Stomach (tissue), 9 donors: ENCODE measurements around the gene PKNOX2. TPM values are rescaled to one million over a fixed set of nuclear protein-coding genes. Genes with fewer than 3 reads are reported as not detected.

ENCODE experiments used
- DNase-seq, 2 donors: peaks; one replicate each; pipeline versions ENCODE4 v3.0.0 to v3.0.0-alpha.2; 2013 to 2019
- H3K27ac ChIP-seq, 5 donors: fragments of 200-600 bp in 4 of 5; sonication (generic) in 4 of 5; one replicate each; pipeline ENCODE4 v1.5.1; 2013 to 2019; ENCODE audit warnings: mild to moderate bottlenecking in 1 of 5, moderate library complexity in 1 of 5
- H3K27me3 ChIP-seq, 3 donors: fragments of 200-600 bp; sonication (generic); one replicate each; pipeline ENCODE4 v1.5.1; 2017 to 2019; ENCODE audit warnings: mixed run types in 1 of 3
- H3K36me3 ChIP-seq, 4 donors: fragments of 200-600 bp; sonication (generic); 1 replicate in 3 of 4; 2 replicates in 1 of 4; pipeline ENCODE4 v1.5.1; 2016 to 2019
- H3K4me1 ChIP-seq, 4 donors: fragments of 200-600 bp; sonication (generic); one replicate each; pipeline ENCODE4 v1.5.1; 2016 to 2019
- H3K4me3 ChIP-seq, 4 donors: fragments of 200-600 bp; sonication (generic) in 3 of 4; one replicate each; pipeline ENCODE4 v1.5.1; 2016 to 2019; ENCODE audit warnings: mild to moderate bottlenecking in 1 of 4
- H3K9me3 ChIP-seq, 4 donors: fragments of 200-600 bp; sonication (generic); one replicate each; pipeline ENCODE4 v1.5.1; 2016 to 2019
- EP300 ChIP-seq: sonication (generic); formaldehyde crosslinking; IDR thresholded peaks from one replicate; pipeline ENCODE4 v1.6.1; 2017; ENCODE audit warnings: antibody characterized with exemption
- POLR2A ChIP-seq, 4 donors: fragments of 450-650 bp; IDR thresholded peaks; one replicate each; pipeline ENCODE4 v1.6.1; 2016; ENCODE audit warnings: antibody characterized with exemption in 4 of 4, control low read depth in 2 of 4, mild to moderate bottlenecking in 1 of 4, moderate library complexity in 1 of 4
- POLR2AphosphoS5 ChIP-seq, 3 donors: sonication (generic); formaldehyde crosslinking; IDR thresholded peaks; one replicate each; pipeline ENCODE4 v1.6.1; 2016; ENCODE audit warnings: antibody characterized with exemption in 3 of 3
- WGBS, 5 donors: extraction: QIAGEN DNeasy Blood & Tissue Kit in 3 of 5; methylation state at CpG; one replicate each; pipeline versions ENCODE4 v1.1.5 to v1.1.7; 2013 to 2018; 5-methylcytosine and 5-hydroxymethylcytosine counted together
- intact Hi-C: fragments of 100-400 bp; cut with DNase I; formaldehyde crosslinking; loops from one replicate; pipeline ENCODE4 v1.15.1; 2023; ENCODE audit warnings: low total_unique reads
- polyA plus RNA-seq, 3 donors: library from polyadenylated mRNA; stranded (reverse); fragments of 200-250 nt; gene quantifications; one replicate each; pipeline ENCODE4 v1.2.3, GENCODE V29; 2013
- total RNA-seq, 5 donors: library from RNA; depleted of rRNA; stranded (reverse); fragments of >200 nt; gene quantifications; one replicate each; pipeline versions ENCODE4 v1.1.0 to v1.2.3, GENCODE V29; 2014 to 2016
- TF ChIP-seq, protein P1 (sequence below), 7 experiments: fragments of 450-650 bp in 4 of 7; fragments of 200-600 bp in 3 of 7; sonication (generic) in 3 of 7; IDR thresholded peaks; one replicate each; pipeline ENCODE4 v1.5.1; 2016 to 2019; ENCODE audit warnings: antibody characterized with exemption in 7 of 7, control low read depth in 2 of 7, mild to moderate bottlenecking in 1 of 7
- donor health status: healthy with polysubstance abuse.
- donor health status: Bipolar disorder and iron deficiency.
- donor health status: healthy.

PKNOX2 gene
- total and polyA plus RNA-seq, 8 donors: 0.83 to 4.9 (median 2.3) TPM; not detected in 1

GRCh38 chr11:125274309-125274708 is 109.8 kb downstream of the PKNOX2 start:
- H3K4me1 ChIP-seq: peaks cover 0 to 4% (median 0%) of the 10 kb centered on the region in 4 donors
- no peaks in the 10 kb centered on the region for H3K36me3 ChIP-seq
- TF ChIP-seq EP300 (no peak), POLR2AphosphoS5 (IDR thresholded peaks at IDR 0.05) (no peak), POLR2A (IDR thresholded peaks at IDR 0.05) (no peak)
- TF ChIP-seq, protein P1, sequence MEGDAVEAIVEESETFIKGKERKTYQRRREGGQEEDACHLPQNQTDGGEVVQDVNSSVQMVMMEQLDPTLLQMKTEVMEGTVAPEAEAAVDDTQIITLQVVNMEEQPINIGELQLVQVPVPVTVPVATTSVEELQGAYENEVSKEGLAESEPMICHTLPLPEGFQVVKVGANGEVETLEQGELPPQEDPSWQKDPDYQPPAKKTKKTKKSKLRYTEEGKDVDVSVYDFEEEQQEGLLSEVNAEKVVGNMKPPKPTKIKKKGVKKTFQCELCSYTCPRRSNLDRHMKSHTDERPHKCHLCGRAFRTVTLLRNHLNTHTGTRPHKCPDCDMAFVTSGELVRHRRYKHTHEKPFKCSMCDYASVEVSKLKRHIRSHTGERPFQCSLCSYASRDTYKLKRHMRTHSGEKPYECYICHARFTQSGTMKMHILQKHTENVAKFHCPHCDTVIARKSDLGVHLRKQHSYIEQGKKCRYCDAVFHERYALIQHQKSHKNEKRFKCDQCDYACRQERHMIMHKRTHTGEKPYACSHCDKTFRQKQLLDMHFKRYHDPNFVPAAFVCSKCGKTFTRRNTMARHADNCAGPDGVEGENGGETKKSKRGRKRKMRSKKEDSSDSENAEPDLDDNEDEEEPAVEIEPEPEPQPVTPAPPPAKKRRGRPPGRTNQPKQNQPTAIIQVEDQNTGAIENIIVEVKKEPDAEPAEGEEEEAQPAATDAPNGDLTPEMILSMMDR (IDR thresholded peaks at IDR 0.05): no peak
- 69 to 84% (median 78%) methylated on average over 11 of the region's 11 CpGs for WGBS, 5 donors
- no peak for DNase-seq
- H3K9me3 ChIP-seq: no peaks in the 10 kb centered on the region
- H3K27me3 ChIP-seq: no peaks in the 10 kb centered on the region
- intact Hi-C loops: no loop called here
- no peak overlapping the region for H3K4me3 ChIP-seq
- no peak overlapping the region for H3K27ac ChIP-seq

- no peaks in the 10 kb centered on the region for H3K27me3 ChIP-seq
- H3K4me1 ChIP-seq: peaks cover 0 to 4% (median 0%) of the 10 kb centered on the region in 4 donors
- 81 to 93% (median 87%) methylated on average over 4 of the region's 4 CpGs for WGBS, 5 donors
- no peak for DNase-seq
- no peak overlapping the region for H3K27ac ChIP-seq
- no peak for TF ChIP-seq EP300
- TF ChIP-seq POLR2AphosphoS5 (IDR thresholded peaks at IDR 0.05): no peak
- TF ChIP-seq, protein P1 (IDR thresholded peaks at IDR 0.05): no peak
- no peak for TF ChIP-seq POLR2A (IDR thresholded peaks at IDR 0.05)
- no peaks in the 10 kb centered on the region for H3K36me3 ChIP-seq
- no peaks in the 10 kb centered on the region for H3K9me3 ChIP-seq
- intact Hi-C loops: no loop called here
- no peak overlapping the region for H3K4me3 ChIP-seq
Observed at GRCh38 chr11:125274774-125275173, 110.2 kb downstream of the PKNOX2 start.

DNA sequence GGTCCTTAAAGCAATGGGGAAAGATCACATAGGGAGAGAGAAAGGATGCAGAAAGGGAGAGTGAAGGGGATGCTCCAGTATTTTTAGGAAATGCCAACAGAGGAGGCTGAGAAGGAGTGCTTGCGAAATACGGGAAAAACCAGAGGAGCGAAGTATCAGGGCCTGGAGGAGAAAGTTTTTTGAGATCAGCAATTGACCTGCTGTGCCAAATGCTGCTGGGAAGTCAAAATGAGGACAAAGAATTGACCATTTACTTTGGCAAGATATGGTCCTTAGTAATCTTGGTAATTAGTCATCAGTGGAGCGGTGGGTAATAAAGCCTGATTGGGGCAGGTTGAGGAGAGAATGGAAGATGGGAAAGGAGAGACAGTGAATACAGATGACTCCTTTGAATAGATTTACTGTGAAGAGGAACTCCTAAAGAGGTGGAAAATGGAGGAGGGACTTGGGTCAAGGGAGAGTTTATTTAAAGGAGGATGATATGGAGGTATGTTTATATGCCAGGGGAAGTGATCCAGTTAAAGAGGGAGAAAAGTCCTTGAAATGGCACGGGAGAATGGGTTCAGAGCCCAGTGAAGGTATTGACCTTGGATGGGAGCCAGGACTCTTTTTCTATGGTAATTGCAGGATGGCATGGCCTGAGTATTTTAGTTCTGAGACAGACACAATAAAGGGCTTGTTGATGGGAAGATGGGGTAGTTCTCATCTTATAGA is 111.5 kb downstream of the PKNOX2 start:
- TF ChIP-seq POLR2AphosphoS5 (IDR thresholded peaks at IDR 0.05) (no peak), POLR2A (IDR thresholded peaks at IDR 0.05) (no peak), EP300 (no peak)
- TF ChIP-seq, protein P1 (IDR thresholded peaks at IDR 0.05): no peak
- H3K36me3 ChIP-seq: no peaks in the 10 kb centered on the region
- no peak overlapping the region for H3K27ac ChIP-seq
- H3K4me3 ChIP-seq: no peak overlapping the region
- H3K9me3 ChIP-seq: no peaks in the 10 kb centered on the region
- 43 to 58% (median 52%) methylated on average over 5 of the region's 5 CpGs for WGBS, 5 donors
- H3K27me3 ChIP-seq: no peaks in the 10 kb centered on the region
- intact Hi-C loops: no loop called here
- no peak for DNase-seq
- H3K4me1 ChIP-seq: peaks cover 0 to 4% (median 0%) of the 10 kb centered on the region in 4 donors

DNA sequence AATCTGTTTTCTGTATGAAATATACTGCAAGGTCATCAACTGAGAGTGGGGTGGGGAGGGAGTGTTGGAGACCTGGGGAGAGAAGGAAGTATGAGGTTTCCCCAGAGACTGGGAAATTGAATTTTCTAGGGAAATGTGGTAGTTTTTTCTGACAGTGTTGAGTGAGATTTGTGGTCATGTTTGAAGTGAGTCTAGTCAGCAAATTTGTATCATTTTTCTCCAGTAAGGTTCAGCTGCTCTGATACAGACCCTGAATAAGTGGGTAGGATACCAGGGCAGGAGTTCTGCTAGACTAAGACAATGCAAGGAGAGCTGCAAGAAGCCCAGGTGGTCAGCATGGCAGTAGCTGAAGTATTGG is 112.0 kb downstream of the PKNOX2 start:
- Histone ChIP-seq H3K27me3 (no peaks in the 10 kb centered on the region), H3K27ac (no peak overlapping the region), H3K4me3 (no peak overlapping the region), H3K36me3 (no peaks in the 10 kb centered on the region), H3K4me1 (peaks cover 0 to 4% (median 0%) of the 10 kb centered on the region in 4 donors), H3K9me3 (no peaks in the 10 kb centered on the region)
- intact Hi-C loops: no loop called here
- TF ChIP-seq, protein P1 (IDR thresholded peaks at IDR 0.05): no peak
- no peak for TF ChIP-seq POLR2A (IDR thresholded peaks at IDR 0.05)
- no peak for TF ChIP-seq EP300
- no peak for TF ChIP-seq POLR2AphosphoS5 (IDR thresholded peaks at IDR 0.05)
- DNase-seq: no peak
